Liver (tissue), 9 donors: ENCODE measurements around the gene TOLLIP. TPM values are rescaled to one million over a fixed set of nuclear protein-coding genes. Genes with fewer than 3 reads are reported as not detected.

ENCODE experiments used
- DNase-seq: peaks from one replicate; pipeline ENCODE4 v3.0.0-alpha.2; 2017; ENCODE audit warnings: low spot score
- H3K27ac ChIP-seq, 2 donors: one replicate each; pipeline ENCODE4 v1.7.0; 2013; ENCODE audit warnings: inconsistent platforms in 2 of 2, low read length in 2 of 2, control low read depth in 1 of 2, low read depth in 1 of 2, mild to moderate bottlenecking in 1 of 2
- H3K27me3 ChIP-seq, 4 donors: one replicate each; pipeline versions ENCODE4 v1.6.1 to v1.7.0; 2013; ENCODE audit warnings: low read length in 3 of 4, inconsistent platforms in 1 of 4, mild to moderate bottlenecking in 1 of 4, moderate library complexity in 1 of 4; ENCODE audit not compliant: control insufficient read depth in 4 of 4, insufficient read depth in 4 of 4
- H3K36me3 ChIP-seq, 4 donors: one replicate each; pipeline versions ENCODE4 v1.6.1 to v1.7.0; 2013; ENCODE audit warnings: low read length in 3 of 4, mild to moderate bottlenecking in 3 of 4, low read depth in 1 of 4, moderate library complexity in 1 of 4; ENCODE audit not compliant: control insufficient read depth in 4 of 4, insufficient read depth in 3 of 4
- H3K4me1 ChIP-seq, 4 donors: one replicate each; pipeline versions ENCODE4 v1.6.1 to v1.7.0; 2013; ENCODE audit warnings: low read length in 3 of 4, mild to moderate bottlenecking in 3 of 4, moderate library complexity in 1 of 4; ENCODE audit not compliant: control insufficient read depth in 4 of 4, insufficient read depth in 4 of 4
- H3K4me3 ChIP-seq, 3 donors: one replicate each; pipeline versions ENCODE4 v1.6.1 to v1.7.0; 2013; ENCODE audit warnings: low read length in 3 of 3, control low read depth in 1 of 3, low read depth in 1 of 3, mild to moderate bottlenecking in 1 of 3
- H3K9ac ChIP-seq, 2 donors: one replicate each; pipeline ENCODE4 v1.7.0; 2013; ENCODE audit warnings: low read length in 2 of 2, mild to moderate bottlenecking in 2 of 2, moderate library complexity in 2 of 2, control low read depth in 1 of 2, low read depth in 1 of 2
- H3K9me3 ChIP-seq, 4 donors: one replicate each; pipeline versions ENCODE4 v1.6.1 to v1.7.0; 2013; ENCODE audit warnings: low read length in 3 of 4; ENCODE audit not compliant: control insufficient read depth in 4 of 4
- ATF3 ChIP-seq: IDR thresholded peaks from 2 replicates; pipeline ENCODE4 v1.6.1; 2016; ENCODE audit warnings: antibody characterized with exemption
- EGR1 ChIP-seq, 2 donors: IDR thresholded peaks; 2 replicates each; pipeline ENCODE4 v1.6.1; 2016 to 2018; ENCODE audit warnings: antibody characterized with exemption in 2 of 2, low read depth in 2 of 2
- FOXA1 ChIP-seq: IDR thresholded peaks from 2 replicates; pipeline ENCODE4 v1.6.1; 2016; ENCODE audit warnings: antibody characterized with exemption
- FOXA2 ChIP-seq: IDR thresholded peaks from 2 replicates; pipeline ENCODE4 v1.6.1; 2016; ENCODE audit warnings: antibody characterized with exemption
- GABPA ChIP-seq, 2 donors: IDR thresholded peaks in 1 of 2; conservative IDR thresholded peaks in 1 of 2; 2 replicates each; pipeline ENCODE4 v1.6.1; 2016; ENCODE audit warnings: antibody characterized with exemption in 2 of 2, mild to moderate bottlenecking in 1 of 2, moderate library complexity in 1 of 2
- HNF4A ChIP-seq, 2 donors: conservative IDR thresholded peaks; 2 replicates each; pipeline ENCODE4 v1.6.1; 2016; ENCODE audit warnings: antibody characterized with exemption in 2 of 2, mild to moderate bottlenecking in 2 of 2
- HNF4G ChIP-seq: IDR thresholded peaks from 2 replicates; pipeline ENCODE4 v1.6.1; 2016; ENCODE audit warnings: antibody characterized with exemption
- JUND ChIP-seq, 2 donors: IDR thresholded peaks; 2 replicates each; pipeline ENCODE4 v1.6.1; 2016; ENCODE audit warnings: antibody characterized with exemption in 2 of 2
- NR2F2 ChIP-seq: IDR thresholded peaks from 2 replicates; pipeline ENCODE4 v1.6.1; 2016; ENCODE audit warnings: antibody characterized with exemption
- REST ChIP-seq: IDR thresholded peaks from 2 replicates; pipeline ENCODE4 v1.6.1; 2016; ENCODE audit warnings: antibody characterized with exemption, mild to moderate bottlenecking
- SP1 ChIP-seq: IDR thresholded peaks from 2 replicates; pipeline ENCODE4 v1.6.1; 2018; ENCODE audit warnings: antibody characterized with exemption, mild to moderate bottlenecking
- TAF1 ChIP-seq: conservative IDR thresholded peaks from 2 replicates; pipeline ENCODE4 v1.6.1; 2016; ENCODE audit warnings: antibody characterized with exemption, mild to moderate bottlenecking
- YY1 ChIP-seq: IDR thresholded peaks from 2 replicates; pipeline ENCODE4 v1.6.1; 2016; ENCODE audit warnings: antibody characterized with exemption, mild to moderate bottlenecking
- WGBS: extraction: QIAGEN DNeasy Blood & Tissue Kit; methylation state at CpG from one replicate; pipeline ENCODE4 v1.1.7; 2013; 5-methylcytosine and 5-hydroxymethylcytosine counted together
- polyA plus RNA-seq, 2 donors: library from polyadenylated mRNA; stranded (reverse) in 1 of 2; unstranded in 1 of 2; fragments of 200-250 nt in 1 of 2; fragments of >200 nt in 1 of 2; fragmentation: Nextera tagmentation in 1 of 2; extraction: Ambion mirVana in 1 of 2; gene quantifications; one replicate each; pipeline versions ENCODE4 v1.2.1 to v1.2.3, GENCODE V29; 2013 to 2015
- total RNA-seq, 2 donors: library from RNA; depleted of rRNA; stranded (reverse); fragments of >200 nt; gene quantifications; one replicate each; pipeline ENCODE4 v1.2.3, GENCODE V29; 2014
- donor health status: healthy.
- donor health status: healthy.
- donor health status: healthy.
- donor health status: healthy.
- donor health status: healthy.

Gene TOLLIP
- total and polyA plus RNA-seq, 4 donors = 27.5 to 102 (median 72.9) TPM

- TF ChIP-seq ATF3 = no peak
- no peak for TF ChIP-seq TAF1
- TF ChIP-seq FOXA2 = no peak
- Histone ChIP-seq H3K36me3 (no peaks in the 10 kb centered on the region), H3K9me3 (no peaks in the 10 kb centered on the region), H3K4me1 (no peaks in the 10 kb centered on the region), H3K27me3 (no peaks in the 10 kb centered on the region), H3K4me3 (no peak overlapping the region), H3K9ac (no peak overlapping the region), H3K27ac (no peak overlapping the region)
- DNase-seq = no peak
- 68% methylated on average over 12 of the region's 12 CpGs for WGBS
Observed at GRCh38 chr11:1351278-1351937, 42.0 kb upstream of the TOLLIP start.

- WGBS = 80% methylated on average over 22 of the region's 22 CpGs
- DNase-seq = no peak
- H3K4me3 ChIP-seq = no peak overlapping the region
- H3K9ac ChIP-seq = no peak overlapping the region
- H3K36me3 ChIP-seq = no peaks in the 10 kb centered on the region
- no peak overlapping the region for H3K27ac ChIP-seq
- no peaks in the 10 kb centered on the region for H3K27me3 ChIP-seq
- no peaks in the 10 kb centered on the region for H3K4me1 ChIP-seq
- H3K9me3 ChIP-seq = no peaks in the 10 kb centered on the region
- TF ChIP-seq SP1 (no peak), YY1 (no peak), TAF1 (no peak), HNF4G (no peak), GABPA (IDR thresholded peaks at IDR 0.05 in 1 of 2, conservative IDR thresholded peaks at IDR 0.05 in 1 of 2) (no peak), NR2F2 (no peak), ATF3 (no peak), JUND (IDR thresholded peaks at IDR 0.05) (no peak), HNF4A (conservative IDR thresholded peaks at IDR 0.05) (no peak), REST (no peak), EGR1 (IDR thresholded peaks at IDR 0.05; ENCODE audit: low read depth in 2 of 2) (no peak), FOXA1 (no peak)
Observed at GRCh38 chr11:1350086-1350725, 40.8 kb upstream of the TOLLIP start.
